Measurements from ENCODE around the gene DNAJC15.
"Not testable (repeated sequence)": the region's sequence is repeated elsewhere in the genome, so short reads cannot be mapped to it uniquely, and the experiment has no call there.

DNAJC15 gene

GRCh38 chr13:43023289-43023963 is at the start of gene DNAJC15:
Gene DNAJC15 (plus strand): TSS chr13:43023586. CDS start chr13:43023627, 41 bp downstream.
- intact Hi-C loops (cut with DNase I): no loop called here
- DNase-seq: peak; percentile 71 to 96 (median 84)

- DNase-seq: no peak
- intact Hi-C loops (cut with DNase I): loop anchor here (10.0 kb wide), 1 partner anchor 889 kb away; no protein-coding TSS in a partner anchor
These were observed 47.3 kb upstream of the DNAJC15 start for GRCh38 chr13:42976066-42976465.

GRCh38 chr13:42977219-42977659 is 46.1 kb upstream of the DNAJC15 start:
- intact Hi-C loops (cut with DNase I): loop anchor here (10.0 kb wide), 1 partner anchor 888 kb away; no protein-coding TSS in a partner anchor
- no peak for DNase-seq

GRCh38 chr13:42981317-42981716 is 42.1 kb upstream of the DNAJC15 start:
- intact Hi-C loops (cut with DNase I): no loop called here
- DNase-seq: no peak

DNA sequence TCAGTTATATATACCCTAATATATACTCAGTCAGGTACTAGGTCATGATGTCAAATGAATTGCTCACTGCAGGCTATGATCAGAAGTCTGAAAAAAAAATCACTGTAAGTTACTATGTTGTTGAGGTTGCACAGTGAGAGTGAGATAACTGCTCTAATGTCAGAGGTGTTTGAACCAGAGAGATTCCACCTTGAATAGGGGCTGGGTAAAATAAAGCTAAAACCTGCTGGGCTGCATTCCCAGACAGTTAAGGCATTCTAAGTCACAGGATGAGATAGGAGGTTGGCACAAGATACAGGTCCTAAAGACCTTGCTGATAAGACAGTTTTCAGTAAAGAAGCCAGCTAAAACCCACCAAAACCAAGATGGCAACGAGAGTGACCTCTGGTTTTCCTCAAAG is 41.5 kb upstream of the DNAJC15 start:
- no peak for DNase-seq
- intact Hi-C loops (cut with DNase I): no loop called here

DNA sequence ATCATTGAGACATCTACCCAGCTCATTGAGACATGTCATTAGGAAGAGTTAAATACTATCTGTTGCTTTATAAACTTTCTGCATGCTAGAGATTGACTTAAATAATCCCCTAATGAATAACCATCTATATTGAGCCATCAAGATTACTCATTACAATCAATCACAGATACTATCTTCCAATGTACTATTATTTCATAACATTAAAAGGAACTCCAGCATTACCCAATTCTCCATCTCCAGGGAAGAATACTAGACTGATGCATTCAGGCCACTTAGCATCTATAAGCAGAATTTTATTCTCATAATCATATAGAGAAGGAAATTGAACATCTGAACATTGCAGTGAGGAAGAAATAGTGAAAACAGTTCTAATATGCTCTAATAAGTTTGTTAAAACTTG is 39.4 kb upstream of the DNAJC15 start:
- intact Hi-C loops (cut with DNase I): no loop called here
- DNase-seq: no peak

DNA sequence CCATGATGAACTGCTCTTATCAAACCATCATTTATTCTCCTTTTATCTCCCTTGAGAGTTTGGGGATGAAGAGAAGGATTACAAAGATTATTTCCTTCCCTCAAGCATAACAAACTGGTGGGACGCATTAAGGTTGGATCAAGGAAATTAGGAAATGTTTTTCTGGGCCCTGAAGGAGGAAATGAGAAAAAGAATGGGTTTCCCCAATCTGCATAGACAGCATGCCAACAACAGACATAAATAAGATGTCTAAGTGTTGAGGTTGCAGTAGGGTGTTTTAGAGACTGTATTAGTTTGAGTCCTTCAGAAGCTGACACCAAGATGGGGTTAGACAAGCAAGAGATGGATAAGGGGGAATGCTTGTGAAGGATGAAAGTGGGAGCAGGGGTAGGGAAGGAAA is 38.7 kb upstream of the DNAJC15 start:
- no peak for DNase-seq
- intact Hi-C loops (cut with DNase I): no loop called here

DNA sequence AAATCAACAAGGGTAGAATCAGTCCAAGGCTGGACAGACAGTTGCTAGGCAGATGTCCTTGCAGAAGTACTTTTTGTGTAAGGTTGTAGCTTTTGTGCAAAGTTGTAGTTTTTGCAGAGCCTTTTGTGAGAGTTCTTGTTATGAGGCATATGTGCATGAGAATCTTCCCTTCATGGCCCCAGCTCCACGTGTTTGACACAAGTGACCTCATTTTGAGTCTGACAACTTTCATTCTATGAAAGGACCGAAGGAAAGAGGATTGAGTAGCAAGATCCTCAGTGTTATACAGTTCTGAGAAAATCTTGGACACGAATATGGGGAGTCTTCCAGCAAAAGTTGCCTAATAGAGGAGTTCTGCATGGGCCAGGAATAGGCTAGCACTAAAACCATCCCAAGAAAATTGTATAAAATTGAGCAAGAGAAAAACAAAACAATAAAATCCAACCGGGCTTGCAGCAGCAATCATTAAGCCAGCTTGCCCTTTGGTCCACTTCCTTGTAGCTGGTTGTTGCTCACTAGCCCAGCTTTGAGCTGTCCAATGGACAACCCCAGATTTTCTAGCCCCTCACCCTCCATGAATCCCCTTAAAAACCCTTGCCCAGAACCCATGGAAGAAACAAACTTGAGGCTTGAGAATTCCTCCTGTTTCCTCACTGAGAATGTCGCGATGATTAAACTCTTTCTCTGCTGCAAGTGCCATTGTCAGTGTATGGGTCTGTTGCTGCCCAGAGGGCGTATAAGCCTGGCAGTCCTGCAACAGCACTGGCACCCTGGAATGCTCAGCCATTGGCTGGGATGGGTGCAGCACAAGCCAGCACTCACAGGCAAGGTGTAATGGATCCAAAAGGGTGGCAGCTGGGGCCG is 37.8 kb upstream of the DNAJC15 start:
- peak in 1 of 10 donors; percentile 14 for DNase-seq
- intact Hi-C loops (cut with DNase I): no loop called here

- no peak for DNase-seq
- intact Hi-C loops (cut with DNase I): no loop called here
These were observed 37.2 kb upstream of the DNAJC15 start for GRCh38 chr13:42986176-42986574.

GRCh38 chr13:42990291-42991232 is 32.8 kb upstream of the DNAJC15 start:
- DNase-seq: no peak
- intact Hi-C loops (cut with DNase I): no loop called here

GRCh38 chr13:42991233-42991897 is 32.0 kb upstream of the DNAJC15 start:
- DNase-seq; intact Hi-C loops (cut with DNase I): not testable (repeated sequence)

GRCh38 chr13:42991898-42992763 is 31.3 kb upstream of the DNAJC15 start, which contains the start of gene EPSTI1:
Gene EPSTI1 (minus strand): TSS chr13:42992241. CDS start chr13:42992165, 76 bp downstream.
- DNase-seq: peak in 9 of 10 donors; percentile 17 to 87 (median 30)
- intact Hi-C loops (cut with DNase I): no loop called here

GRCh38 chr13:42992764-42993122 is 30.6 kb upstream of the DNAJC15 start:
- intact Hi-C loops (cut with DNase I): no loop called here
- no peak for DNase-seq

GRCh38 chr13:42994878-42995277 is 28.5 kb upstream of the DNAJC15 start:
- no peak for DNase-seq
- intact Hi-C loops (cut with DNase I): no loop called here

- intact Hi-C loops (cut with DNase I): no loop called here
- DNase-seq: no peak
These were observed 26.8 kb upstream of the DNAJC15 start for GRCh38 chr13:42996584-42996983.

DNA sequence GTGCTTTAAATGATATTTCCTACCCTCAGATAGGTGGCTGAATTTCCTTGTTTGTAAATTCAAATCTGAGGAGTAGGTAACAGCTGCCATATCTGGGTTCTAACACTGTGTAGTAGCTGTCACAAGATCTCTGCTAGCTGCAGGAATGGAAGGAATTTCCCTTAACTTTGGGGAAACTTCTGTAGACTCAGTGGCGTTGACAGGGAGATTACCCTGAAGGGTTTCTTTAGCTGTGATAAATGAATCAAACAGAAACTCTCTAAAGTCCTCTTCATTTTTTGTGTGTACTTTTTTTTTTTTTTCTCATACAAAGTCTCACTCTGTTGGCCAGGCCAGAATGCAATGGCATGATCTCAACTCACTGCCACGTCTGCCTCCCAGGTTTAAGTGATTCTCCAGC is 26.0 kb upstream of the DNAJC15 start:
- DNase-seq: no peak
- intact Hi-C loops (cut with DNase I): no loop called here

GRCh38 chr13:42999491-42999890 is 23.9 kb upstream of the DNAJC15 start:
- no peak for DNase-seq
- intact Hi-C loops (cut with DNase I): no loop called here

GRCh38 chr13:43000676-43001075 is 22.7 kb upstream of the DNAJC15 start:
- DNase-seq: no peak
- intact Hi-C loops (cut with DNase I): no loop called here

GRCh38 chr13:43002021-43002420 is 21.4 kb upstream of the DNAJC15 start:
- intact Hi-C loops (cut with DNase I): no loop called here
- DNase-seq: no peak
